Fibroblast of skin of right biceps (primary cell): Measurements from ENCODE around the gene GAS7.

ENCODE experiments used
- DNase-seq: peaks from one replicate; pipeline ENCODE4 v3.0.0-alpha.2; 2013

GAS7 gene

DNA sequence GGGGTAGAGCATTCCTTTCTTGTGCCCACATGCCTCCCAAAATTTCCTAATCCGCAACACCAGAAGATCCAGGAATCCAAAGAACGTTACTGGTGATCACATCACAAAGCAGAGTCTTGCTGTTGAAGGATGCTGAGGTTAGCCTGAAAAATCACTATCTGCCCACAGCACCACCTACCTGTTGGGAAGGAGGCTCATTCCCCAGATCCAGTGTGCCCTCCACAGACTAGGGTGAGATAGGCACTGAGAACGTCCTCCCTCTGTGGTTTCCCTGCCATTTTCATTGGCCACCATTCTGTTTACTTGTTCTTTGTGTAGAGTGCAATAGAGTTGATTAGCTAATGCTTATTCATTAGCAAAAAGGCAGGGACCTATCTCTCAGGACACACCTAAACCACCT is 323.7 kb downstream of the GAS7 start:
- no peak for DNase-seq

DNA sequence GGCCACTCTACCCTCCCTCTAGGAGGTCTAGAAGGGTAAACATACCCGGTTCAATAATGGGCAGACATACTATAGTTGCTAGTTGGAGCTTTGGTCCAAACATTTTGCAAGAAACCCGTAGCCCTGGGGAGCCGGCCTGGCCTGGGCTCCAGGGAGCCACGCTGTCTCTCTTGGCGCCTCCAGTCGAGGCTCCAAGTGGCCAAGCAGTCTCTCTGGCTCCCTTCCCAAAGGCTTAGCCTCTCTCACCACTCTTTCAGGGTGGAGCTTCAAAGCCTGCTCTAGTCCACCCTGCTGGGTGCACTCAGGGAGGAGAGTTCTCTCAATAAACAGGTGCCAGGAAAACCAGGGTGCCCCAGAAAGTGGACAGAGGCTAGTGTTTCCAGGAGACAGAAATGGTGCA is 325.6 kb downstream of the GAS7 start:
- DNase-seq = no peak

DNA sequence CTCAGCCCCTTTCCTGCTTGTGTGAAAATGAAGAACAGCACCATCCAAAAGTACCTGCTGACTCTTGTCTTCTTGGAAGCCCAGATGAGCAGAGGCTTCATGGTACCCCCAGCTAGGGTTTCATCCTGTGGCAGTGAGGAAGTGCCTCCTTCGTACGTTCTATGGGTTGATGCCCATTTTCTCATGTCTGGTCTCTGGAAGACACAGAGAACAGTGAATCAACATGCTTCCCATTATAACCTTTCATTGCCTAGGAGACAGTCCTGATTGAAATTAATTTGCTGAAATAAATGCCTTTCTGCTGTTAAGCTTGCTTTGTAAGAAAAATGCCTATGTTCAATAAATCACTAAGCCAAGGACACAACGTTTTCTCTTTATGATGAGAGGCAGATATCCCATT is 329.9 kb downstream of the GAS7 start:
- DNase-seq = no peak

DNA sequence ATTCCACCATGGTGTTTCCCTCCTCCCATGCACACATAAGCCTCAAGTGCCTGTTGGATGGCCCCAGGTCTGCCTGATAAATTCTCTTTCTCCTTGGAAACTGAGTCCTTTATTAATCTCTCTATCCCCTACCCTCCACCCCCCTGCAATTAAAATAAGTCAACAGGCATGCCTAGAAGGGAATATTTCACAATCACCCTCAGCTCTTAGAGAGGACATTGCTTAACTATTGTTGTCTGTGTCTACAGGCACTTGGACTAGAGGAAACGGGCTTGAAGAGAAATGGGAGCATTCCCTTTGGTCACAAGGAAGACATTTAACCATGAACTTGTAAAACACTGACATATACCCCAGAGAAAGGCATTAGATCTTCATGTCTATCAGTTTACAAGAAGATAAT is 332.8 kb downstream of the GAS7 start:
- no peak for DNase-seq

DNA sequence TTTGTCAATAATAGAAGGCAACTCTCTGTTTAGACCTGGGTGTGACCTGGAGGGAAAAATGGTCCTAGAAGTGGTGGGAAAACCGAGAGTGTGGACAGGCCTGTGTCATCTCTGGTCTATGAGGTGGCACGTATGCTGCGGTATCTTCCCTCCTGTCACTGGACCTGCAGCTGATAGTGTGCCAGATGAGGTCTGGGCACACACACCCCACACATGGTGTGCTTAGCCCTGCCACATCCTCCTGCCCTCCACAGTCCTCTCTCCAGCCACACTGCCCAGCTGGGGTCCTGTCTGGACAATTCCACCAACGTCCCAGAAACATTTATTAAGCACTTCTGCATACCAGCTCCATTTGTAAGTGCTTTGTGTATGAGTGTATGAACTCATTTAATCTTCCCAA is 335.5 kb downstream of the GAS7 start:
- no peak for DNase-seq

DNA sequence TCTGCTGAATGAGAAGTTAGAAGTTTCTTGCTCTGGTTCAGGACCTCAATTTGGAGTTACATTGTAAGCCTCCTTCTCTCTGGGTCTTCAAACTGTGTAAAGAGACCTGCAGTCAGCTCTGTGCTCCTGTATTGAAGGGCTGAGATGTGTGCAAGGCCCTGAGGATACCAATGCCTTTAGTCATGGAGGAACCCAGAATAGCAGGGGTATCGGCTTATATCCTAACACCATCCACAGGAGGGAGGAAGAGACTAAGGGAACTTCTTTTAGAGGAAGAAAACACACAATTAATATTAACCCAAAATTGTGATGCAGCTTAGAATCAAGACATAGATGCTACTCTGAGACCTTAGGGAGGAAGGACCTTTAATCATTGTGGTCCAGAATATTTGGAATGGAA is 336.2 kb downstream of the GAS7 start:
- DNase-seq = no peak

DNA sequence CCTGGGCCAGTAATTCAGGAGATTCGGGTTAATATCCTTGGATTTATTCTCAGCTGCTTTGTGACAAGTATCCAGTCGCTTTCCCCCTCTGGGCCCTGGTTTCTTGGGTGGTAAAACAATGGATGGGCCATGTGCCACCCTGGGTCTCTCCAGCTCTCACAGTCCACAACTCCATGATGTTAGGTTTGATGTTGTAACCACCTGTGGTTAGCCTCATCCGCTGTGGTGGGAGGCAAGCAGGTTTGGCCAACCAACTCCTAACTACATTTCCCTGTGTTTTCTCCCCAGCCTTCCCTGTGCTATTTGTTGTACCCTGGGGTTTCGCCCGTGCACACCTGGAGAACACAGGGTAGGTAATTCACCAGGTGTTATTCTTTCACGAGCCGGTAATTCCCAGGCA is 337.6 kb downstream of the GAS7 start:
- DNase-seq = no peak
